ENCODE measurements around the gene DAPK1.
A peak's percentile ranks its signal among the peaks of the same experiment; 100 is the strongest.

The DAPK1 gene

GRCh38 chr9:87650611-87651295 is 153.1 kb downstream of the DAPK1 start:
- DNase-seq = no peak

DNA sequence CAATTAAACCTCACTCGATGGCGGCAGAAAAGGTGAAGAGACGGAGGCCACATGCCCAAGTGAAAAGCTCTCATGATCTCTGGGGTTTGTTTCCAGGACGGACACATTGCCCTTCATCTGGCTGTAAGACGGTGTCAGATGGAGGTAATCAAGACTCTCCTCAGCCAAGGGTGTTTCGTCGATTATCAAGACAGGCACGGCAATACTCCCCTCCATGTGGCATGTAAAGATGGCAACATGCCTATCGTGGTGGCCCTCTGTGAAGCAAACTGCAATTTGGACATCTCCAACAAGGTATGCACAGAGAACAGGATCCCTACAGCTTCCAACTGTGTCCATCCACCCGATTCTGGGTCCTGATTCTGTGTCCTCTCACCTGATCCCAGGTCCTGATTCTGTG is 153.8 kb downstream of the DAPK1 start:
- DNase-seq = no peak

GRCh38 chr9:87653941-87654340 is 156.3 kb downstream of the DAPK1 start:
- DNase-seq = no peak

DNA sequence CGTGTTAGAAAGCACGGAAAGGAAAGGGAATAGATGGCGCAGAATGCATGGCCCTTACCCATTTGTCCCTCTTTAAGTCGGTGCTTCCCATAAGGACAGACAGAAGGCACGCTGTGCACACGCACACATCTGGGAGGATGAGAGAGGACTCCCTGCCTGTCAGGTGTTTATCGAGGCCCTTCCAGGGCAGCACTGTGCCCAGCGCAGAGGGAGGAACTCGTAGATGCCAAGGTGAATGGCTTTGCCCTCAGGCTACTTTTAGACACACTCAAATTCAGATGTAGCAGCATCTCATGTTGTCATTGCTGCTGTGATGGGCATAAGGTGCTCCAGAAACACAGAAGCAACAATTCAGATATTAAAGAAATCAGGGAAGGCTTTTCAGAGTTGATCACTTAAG is 158.1 kb downstream of the DAPK1 start:
- DNase-seq = no peak

DNA sequence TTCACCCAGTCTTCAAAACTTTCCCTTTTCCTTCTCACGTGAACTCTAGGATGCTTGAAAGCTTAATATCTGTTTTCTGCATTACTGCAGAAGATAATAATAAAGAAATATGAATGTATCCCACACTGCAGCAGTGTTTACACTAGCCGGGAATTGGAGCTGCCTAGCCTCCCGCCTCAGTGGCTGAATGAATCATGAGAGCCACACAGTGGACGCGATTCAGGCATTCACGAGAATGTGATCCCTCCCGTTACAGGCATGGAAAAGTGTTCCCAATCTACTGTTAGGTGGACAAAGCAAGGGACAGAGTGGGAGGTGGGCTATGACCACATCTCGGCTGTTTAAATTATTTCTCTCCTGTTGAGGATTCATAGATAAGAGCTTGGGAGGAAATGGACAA is 158.8 kb downstream of the DAPK1 start:
- peak; percentile 3 for DNase-seq

DNA sequence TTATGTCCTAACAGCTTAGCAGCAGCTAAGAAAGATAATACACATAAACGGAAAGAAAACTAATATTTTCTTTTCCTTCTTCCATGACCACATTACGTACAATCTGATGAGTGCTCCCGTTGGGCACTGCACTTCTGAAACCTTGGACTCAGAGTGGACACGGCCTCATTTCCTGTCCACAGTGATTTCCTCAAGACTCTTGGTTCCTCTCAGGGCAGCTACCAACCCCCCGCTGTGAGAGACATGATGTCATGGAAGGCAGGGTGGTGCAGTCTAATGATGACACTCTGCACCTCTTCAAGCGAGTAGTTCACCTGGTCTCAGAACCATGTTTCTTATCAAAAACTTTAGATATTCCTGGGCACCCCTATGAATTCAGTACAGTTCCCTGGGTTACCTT is 159.5 kb downstream of the DAPK1 start:
- no peak for DNase-seq

DNA sequence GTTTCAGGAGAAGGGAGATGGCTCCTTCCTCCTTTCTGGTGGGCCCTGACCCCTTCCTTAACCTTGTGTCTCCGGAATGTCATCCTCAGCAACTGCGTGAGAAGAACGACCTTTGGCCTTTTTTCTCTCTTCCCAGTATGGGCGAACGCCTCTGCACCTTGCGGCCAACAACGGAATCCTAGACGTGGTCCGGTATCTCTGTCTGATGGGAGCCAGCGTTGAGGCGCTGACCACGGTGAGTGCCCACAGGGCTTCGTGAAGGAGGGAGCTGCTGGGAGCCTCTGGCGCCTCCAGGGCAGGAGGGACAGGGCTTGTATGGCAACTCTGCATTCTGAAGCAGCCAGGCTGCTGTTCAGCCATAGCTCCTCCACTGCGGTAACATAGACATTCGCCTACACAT is 160.2 kb downstream of the DAPK1 start:
- no peak for DNase-seq

DNA sequence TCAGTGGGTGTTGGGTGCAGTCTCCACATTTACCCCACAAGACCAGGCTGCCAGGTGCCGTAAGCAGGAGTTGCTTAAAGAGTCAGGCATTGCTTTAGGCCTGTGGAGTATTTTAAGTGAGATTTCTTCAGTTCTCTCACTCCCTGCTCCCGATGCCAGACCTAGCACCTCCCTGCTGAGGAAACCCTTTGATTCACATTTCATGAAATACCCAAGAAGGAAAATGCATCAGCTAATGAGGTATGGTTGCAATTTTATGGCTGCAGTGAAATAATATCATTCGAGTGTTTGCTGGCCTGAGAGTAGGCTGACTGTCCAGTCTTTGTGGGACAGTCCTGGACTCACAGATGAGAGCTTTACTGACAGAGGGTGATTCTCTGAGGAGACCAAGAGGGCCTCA is 160.8 kb downstream of the DAPK1 start:
- no peak for DNase-seq

DNA sequence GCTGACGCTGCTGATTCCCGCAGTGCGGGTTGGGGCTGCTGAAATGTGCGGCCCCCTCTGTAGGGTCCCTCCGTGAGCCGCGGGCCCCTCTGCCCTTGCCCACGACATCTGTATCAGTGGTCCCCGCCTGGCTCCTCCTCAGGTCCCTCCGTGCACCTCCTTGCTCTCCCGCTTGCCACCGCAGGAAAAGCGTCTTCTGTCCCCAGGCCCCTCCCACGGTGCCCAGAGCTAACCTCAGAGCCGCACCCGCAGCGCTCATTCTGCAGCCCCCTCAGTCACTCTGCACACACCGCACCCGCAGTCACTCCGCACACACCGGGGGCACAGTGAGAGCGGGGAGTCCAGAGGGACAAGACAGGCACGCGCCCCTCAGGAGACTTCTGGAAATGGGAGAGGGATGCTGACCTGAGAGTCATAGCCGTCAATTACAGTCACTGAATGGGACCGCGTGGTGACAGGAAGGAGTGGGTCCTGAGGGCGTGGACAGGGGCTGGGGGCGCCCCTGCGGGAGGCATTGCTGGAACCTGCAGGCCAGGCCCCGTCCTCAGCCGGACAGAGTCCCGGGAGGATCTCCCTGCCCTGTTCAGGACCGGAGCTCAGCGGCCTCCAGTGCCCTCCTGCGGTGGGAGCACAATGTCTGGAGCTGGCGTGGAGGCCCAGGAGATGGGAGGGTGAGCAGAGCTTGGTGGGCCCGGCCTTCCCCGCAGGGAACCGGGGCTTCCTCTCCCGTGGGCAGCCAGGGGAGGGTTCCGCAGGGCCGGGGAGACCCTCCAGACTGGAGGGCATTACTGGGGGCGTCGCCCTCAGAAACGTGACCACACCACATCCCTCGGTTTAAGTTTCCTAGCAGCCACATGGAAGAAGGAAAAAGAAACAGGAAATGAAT is 162.1 kb downstream of the DAPK1 start:
- no peak for DNase-seq

DNA sequence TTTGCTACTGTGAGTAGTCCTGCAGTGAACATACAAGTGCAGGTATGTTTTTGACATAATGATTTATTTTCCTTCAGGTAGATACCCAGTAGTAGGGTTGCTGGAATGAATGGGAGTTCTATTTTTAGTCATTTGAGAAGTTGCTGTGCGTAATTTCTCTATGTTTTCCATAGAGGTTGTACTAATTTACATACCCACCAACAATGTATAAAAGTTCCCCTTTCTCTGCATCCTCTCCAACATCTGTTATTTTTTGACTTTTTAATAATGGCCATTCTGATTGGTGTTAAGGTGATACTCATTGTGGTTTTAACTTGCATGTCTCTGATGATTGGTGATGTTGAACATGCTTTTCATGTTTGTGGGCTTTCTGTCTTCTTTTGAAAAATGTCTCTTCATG is 163.6 kb downstream of the DAPK1 start:
- no peak for DNase-seq

DNA sequence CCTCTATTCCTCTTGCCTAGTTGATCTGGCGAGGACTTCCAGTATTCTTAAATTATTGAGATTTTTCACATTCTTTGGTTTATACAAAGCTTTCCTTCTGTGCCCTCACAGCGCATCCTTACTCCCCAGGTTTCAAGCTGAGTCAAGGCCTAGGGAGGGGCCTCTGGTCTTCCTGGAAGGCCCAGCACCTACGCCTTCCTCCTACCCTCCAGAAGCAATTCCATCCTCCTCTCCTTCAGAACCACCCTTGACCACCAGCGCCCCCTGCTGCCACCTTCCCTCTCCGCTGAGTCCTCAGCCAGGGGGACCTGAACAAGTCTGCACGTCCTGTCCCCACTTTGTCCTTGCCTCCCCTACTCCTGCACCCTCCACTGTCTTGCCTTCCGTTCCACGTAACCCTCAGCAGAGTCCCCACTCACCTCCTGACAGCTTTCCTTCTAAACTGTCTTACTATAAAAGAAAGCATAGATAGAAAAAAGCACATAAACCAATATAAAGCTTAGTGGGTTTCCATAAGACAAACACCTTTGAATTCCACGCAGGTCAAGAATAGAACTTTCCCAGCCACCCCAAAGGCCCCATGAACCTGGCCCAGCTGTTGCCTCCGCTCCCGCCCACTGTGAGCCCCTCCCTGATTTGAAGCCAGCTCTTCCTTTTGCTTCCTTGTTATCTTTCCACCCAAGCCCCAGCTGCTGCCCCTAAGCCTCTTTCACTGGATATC is 165.3 kb downstream of the DAPK1 start:
- DNase-seq = peak; percentile 53

- no peak for DNase-seq
Measured at GRCh38 chr9:87663556-87663955, 165.9 kb downstream of the DAPK1 start.

- no peak for DNase-seq
Measured at GRCh38 chr9:87664153-87665060, 166.7 kb downstream of the DAPK1 start.

GRCh38 chr9:87665505-87665904 is 167.8 kb downstream of the DAPK1 start:
- DNase-seq = no peak

- no peak for DNase-seq
Measured at GRCh38 chr9:87667164-87667738, 169.6 kb downstream of the DAPK1 start.

- DNase-seq = no peak
Measured at GRCh38 chr9:87668222-87668621, 170.6 kb downstream of the DAPK1 start.

DNA sequence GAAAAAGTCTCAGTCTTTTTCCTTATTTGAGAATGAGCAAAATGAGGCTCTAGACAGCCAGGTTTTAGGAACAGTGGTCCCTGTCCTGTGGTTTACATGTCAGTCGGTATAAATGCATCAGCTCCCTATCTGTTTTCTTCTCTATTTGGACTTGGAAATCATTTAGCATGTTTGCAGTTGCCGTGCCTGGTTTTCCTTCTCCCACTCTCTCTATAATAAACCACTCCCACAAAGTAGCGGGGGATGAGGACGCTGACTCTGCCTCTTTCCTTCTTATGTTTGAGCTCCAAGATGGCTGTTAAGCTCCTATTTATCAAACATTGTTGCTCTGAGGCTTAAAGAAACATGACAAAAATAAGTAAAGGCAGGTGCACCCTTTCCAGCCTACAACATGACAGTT is 171.1 kb downstream of the DAPK1 start:
- DNase-seq = no peak

DNA sequence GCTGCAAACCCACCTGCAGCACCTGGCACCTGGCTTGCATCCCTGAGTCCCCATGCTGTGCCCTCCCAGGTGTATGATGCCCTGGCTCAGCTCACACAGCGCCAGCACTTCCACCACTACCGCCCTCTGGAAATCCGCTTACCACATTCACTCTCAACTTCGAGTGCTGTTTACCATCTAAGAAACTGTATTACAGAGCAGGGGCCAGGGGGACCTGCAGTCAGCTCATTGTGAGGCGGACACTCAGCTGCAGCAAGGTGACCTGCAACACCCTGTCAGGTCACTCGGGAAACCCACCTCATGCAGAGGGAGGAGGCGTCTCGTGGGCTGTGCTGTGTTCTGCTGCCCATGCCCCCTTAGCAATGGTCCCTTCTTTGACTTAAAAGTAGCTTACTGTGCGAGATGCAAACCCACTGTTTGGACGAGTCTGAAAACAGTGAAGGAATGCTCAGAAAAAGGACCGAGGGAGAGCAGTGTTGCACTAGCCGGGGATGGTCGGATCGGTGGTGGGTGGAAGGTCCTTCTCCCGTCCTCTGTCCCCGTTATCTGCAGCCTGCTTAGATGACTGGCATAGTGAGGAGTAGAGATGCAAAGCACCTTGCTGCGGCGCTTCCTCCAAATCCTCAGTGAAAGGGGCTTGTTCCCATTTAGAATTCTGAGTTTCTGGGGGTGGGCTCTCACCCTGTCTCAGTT is 173.1 kb downstream of the DAPK1 start:
- DNase-seq = no peak

GRCh38 chr9:87671478-87671877 is 173.8 kb downstream of the DAPK1 start:
- DNase-seq = no peak

GRCh38 chr9:87671925-87672324 is 174.3 kb downstream of the DAPK1 start:
- no peak for DNase-seq

DNA sequence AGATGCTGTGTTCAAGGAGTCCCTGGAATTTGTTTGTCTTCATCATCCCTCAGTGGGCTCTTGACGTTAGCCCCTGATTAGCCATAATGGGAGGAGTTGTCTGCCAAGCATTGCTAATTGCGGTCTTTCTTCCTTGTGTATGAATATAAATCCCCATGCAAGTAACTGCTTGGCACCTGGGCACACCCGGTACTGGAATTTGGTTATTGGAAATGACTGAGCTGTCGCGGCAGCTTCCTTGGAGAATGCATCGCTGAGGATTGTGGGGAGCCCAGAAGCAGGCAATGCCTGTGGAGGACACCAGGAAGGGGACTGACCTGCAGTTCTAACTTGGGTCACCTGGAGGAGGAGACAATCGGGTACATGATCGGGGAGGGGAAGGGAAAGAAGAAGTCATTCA is 174.9 kb downstream of the DAPK1 start:
- DNase-seq = no peak

Data from NCI-H1092 treated with DMSO at 0.1 percent for 48 hours (cell line).